Astrocyte of the cerebellum (primary cell): ENCODE measurements around the gene SMYD3.
A peak's percentile ranks its signal among the peaks of the same experiment; 100 is the strongest.

ENCODE experiments used
- DNase-seq: peaks from one replicate; pipeline ENCODE4 v3.0.0-alpha.2; 2011; ENCODE audit warnings: low read depth
- H3K4me3 ChIP-seq: 2 replicates; pipeline ENCODE4 v1.5.1; 2011; ENCODE audit warnings: mild to moderate bottlenecking, low read depth, low read length, moderate library complexity
- in situ Hi-C: cut with HindIII; loops from 2 replicates; pipeline ENCODE4 v1.10.0; 2017; ENCODE audit warnings: low sequenced_read_pairs
- TF ChIP-seq, protein P1 (sequence below): IDR thresholded peaks from 2 replicates; pipeline ENCODE4 v1.5.1; 2012; ENCODE audit warnings: low read length, low read depth, moderate library complexity, mild to moderate bottlenecking; ENCODE audit errors: missing control alignments

The SMYD3 gene

DNA sequence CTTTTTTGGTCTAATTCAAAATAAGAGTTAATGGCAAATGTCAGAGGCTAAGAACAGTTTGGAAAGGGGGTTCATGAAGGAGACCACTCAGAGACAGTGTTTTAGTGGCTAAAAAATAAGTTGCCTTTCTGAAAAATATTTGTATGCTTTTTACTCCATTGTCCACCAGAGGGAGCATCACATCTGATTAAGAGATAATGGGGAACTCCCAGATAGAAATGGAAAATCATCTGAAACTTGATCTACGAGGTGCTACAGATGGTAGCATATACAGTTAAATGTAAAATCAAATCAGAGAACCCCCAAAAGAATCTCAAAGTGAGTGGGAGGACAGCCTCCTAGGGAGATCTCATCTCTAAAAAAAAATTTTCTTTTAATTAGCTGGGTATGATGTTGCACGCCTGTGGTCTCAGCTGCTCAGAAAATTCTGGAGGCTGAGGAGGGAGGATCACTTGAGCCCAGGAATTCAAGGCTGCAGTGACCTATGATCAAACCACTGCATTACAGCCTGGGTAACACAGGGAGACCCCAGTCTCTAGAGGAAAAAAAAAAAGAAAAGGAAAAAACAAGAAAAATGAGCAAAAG, 9.7 kb downstream of the SMYD3 start:
- H3K4me3 ChIP-seq = no peak overlapping the region
- TF ChIP-seq, protein P1, sequence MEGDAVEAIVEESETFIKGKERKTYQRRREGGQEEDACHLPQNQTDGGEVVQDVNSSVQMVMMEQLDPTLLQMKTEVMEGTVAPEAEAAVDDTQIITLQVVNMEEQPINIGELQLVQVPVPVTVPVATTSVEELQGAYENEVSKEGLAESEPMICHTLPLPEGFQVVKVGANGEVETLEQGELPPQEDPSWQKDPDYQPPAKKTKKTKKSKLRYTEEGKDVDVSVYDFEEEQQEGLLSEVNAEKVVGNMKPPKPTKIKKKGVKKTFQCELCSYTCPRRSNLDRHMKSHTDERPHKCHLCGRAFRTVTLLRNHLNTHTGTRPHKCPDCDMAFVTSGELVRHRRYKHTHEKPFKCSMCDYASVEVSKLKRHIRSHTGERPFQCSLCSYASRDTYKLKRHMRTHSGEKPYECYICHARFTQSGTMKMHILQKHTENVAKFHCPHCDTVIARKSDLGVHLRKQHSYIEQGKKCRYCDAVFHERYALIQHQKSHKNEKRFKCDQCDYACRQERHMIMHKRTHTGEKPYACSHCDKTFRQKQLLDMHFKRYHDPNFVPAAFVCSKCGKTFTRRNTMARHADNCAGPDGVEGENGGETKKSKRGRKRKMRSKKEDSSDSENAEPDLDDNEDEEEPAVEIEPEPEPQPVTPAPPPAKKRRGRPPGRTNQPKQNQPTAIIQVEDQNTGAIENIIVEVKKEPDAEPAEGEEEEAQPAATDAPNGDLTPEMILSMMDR = peak; percentile 55
- DNase-seq = peak; percentile 69
- in situ Hi-C loops = no loop called here

DNA sequence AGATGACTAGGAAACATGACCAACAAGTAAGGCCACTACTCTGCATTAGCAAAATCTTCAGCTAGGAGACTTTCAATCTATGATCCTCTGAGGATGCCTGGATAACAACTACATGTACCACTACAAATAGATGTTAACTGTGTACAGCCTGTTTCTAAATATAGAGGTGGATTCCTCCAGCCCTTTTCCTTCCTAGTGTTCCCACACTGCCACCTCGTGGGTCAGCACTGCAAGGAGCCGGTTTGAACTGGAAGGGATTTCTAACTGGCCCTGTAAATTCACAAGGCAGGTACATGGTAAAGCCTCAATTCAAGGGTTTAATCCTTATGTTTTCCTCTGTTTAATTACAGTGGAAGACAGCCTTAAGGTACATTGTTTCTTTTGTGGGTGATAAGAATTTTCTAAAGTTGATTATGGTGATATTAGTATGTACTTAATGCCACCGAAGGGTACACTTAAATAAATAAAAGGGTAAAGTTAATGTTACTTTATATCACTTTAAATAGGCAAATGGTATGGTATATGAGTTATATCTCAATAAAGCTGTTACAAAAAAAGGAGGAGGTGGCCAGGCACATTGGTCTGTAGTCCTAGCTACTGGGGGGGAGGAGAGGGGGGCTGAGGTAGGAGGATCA, 14.4 kb downstream of the SMYD3 start:
- peak; percentile 63 for DNase-seq
- H3K4me3 ChIP-seq = no peak overlapping the region
- in situ Hi-C loops = no loop called here
- TF ChIP-seq, protein P1 = peak; percentile 94

DNA sequence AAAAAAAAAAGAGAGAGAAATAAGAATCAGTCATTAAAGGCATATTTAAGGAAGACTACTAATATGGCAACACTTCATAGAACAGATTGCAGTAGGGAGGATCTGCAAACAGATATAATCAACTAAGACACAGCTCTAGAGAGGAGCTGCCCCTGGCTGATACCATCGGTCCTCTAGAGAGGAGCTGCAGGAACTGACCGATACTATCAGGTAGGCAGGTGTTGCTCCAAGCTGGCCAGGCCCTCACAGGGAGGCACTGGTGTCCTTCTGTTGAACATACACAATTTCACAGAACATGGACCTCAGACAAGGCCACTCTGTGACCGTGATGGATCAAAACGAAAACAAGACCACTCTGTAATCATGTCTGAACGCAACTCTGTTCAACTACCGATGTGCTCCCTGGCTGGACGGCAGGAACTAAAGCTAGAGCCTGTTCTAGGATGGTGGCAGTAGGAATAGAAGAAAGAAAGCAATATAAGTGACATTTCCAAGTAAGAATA, 15.5 kb downstream of the SMYD3 start:
- TF ChIP-seq, protein P1 = no peak
- no peak for DNase-seq
- in situ Hi-C loops = no loop called here
- no peak overlapping the region for H3K4me3 ChIP-seq

DNA sequence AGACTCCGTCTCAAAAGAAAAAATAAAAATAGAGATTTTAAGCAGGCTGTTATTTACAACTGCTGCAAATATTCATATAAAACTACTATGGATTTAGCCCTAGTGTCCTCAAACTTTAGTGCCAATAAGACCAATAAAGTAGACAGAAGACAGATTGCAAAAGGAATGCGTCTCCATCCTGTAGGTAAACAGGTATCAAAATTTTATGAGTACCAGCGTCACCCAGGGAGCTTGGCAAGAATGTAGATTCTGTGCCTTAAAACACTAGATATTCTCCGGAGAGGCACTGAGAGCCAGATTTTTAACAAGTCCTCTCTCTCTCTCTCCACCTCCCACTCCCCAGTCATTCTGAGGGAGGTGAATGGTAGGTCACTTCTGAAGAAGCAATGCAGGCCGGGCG, 18.4 kb downstream of the SMYD3 start:
- no peak for DNase-seq
- no peak overlapping the region for H3K4me3 ChIP-seq
- in situ Hi-C loops = no loop called here
- TF ChIP-seq, protein P1 = no peak

DNA sequence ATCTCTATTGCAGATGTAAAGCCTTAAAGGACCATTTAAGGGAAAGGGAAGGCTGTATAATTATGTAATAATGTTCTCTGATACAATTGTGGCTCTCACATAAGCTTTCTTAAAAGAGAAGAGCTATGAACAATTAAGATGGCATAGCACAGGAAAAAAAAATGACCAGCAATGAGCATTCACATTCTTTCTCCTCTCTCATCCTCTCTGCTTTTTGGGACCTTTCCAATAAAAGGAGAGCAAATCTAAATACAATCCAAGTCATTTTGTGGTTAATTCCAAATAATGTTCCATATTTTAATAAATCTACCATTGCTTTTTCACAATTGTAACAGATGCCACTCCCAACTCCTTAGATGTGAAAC, 23.5 kb downstream of the SMYD3 start:
- no peak for DNase-seq
- TF ChIP-seq, protein P1 = no peak
- in situ Hi-C loops = no loop called here
- H3K4me3 ChIP-seq = no peak overlapping the region

DNA sequence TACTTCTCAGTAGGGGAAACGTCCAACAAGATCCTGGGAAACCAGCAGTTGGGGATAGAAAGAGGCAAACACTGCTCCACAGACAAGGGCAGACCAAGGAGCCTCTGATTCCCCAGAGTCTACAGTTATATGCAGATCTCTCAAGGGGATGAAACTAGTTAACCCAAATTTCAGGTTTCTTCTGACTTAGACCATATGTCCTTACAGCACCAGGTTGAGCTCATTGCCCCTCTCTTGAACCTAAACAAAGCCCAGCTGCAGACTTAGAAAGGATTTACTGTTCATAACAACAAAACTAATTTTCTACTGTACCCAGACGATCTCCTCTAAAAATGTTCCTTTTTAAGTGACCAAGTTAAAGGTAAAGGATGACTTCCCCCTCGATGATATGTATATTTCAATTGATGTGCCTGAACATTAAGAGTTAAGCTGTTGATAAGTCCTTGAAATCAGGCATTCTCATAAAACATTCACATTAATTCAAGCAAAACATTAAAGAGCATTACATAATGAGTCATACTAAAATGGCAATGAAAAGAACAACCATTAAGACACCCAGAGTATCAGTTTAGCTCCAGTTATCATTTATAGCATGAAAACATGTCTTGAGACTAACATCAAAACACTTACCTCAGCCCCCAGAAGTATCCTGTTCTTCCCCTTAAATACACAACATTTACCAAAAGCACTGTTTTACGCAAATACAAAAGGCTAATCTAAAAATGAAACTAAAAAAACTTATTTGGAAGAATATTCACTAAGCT, 24.1 kb downstream of the SMYD3 start:
- TF ChIP-seq, protein P1 = no peak
- in situ Hi-C loops = no loop called here
- DNase-seq = no peak
- no peak overlapping the region for H3K4me3 ChIP-seq
